Mesenchymal stem cell (in vitro differentiated cells and primary cell): ENCODE measurements around the gene SLC1A2.

Source experiments
- DNase-seq: peaks from one replicate; pipeline ENCODE4 v3.0.0-alpha.2; 2013
- H2AFZ ChIP-seq: one replicate; pipeline ENCODE4 v1.6.1; 2013; ENCODE audit warnings: low read depth, mild to moderate bottlenecking, control low read depth, inconsistent platforms, low read length, moderate library complexity
- H2AK5ac ChIP-seq: 2 replicates; pipeline ENCODE4 v1.6.1; 2013; ENCODE audit warnings: low read length, moderate library complexity, mild to moderate bottlenecking, inconsistent platforms; ENCODE audit not compliant: severe bottlenecking
- H2BK120ac ChIP-seq: one replicate; pipeline ENCODE4 v1.6.1; 2013; ENCODE audit warnings: low read depth, mild to moderate bottlenecking, inconsistent platforms, low read length, moderate library complexity
- H2BK12ac ChIP-seq, 2 experiments: one replicate each; pipeline ENCODE4 v1.6.1; 2013; ENCODE audit warnings: inconsistent platforms in 2 of 2, low read length in 2 of 2, mild to moderate bottlenecking in 2 of 2, moderate library complexity in 2 of 2, control low read depth in 1 of 2
- H2BK15ac ChIP-seq: one replicate; pipeline ENCODE4 v1.6.1; 2013; ENCODE audit warnings: mild to moderate bottlenecking, low read depth, inconsistent platforms; ENCODE audit not compliant: poor library complexity, severe bottlenecking
- H2BK5ac ChIP-seq: 2 replicates; pipeline ENCODE4 v1.6.1; 2013; ENCODE audit warnings: low read depth, mild to moderate bottlenecking, low read length, control low read depth, inconsistent platforms; ENCODE audit not compliant: poor library complexity, severe bottlenecking
- H3K14ac ChIP-seq, 2 experiments: one replicate each; pipeline ENCODE4 v1.6.1; 2013; ENCODE audit warnings: inconsistent platforms in 2 of 2, low read length in 2 of 2, control low read depth in 1 of 2, mild to moderate bottlenecking in 1 of 2, moderate library complexity in 1 of 2
- H3K18ac ChIP-seq, 2 experiments: one replicate each; pipeline ENCODE4 v1.6.1; 2013; ENCODE audit warnings: inconsistent platforms in 2 of 2, low read length in 2 of 2, control low read depth in 1 of 2, low read depth in 1 of 2, mild to moderate bottlenecking in 1 of 2
- H3K23ac ChIP-seq, 2 experiments: one replicate each; pipeline ENCODE4 v1.6.1; 2013; ENCODE audit warnings: inconsistent platforms in 2 of 2, low read length in 2 of 2, mild to moderate bottlenecking in 2 of 2, moderate library complexity in 2 of 2, control low read depth in 1 of 2
- H3K27ac ChIP-seq: 2 replicates; pipeline ENCODE4 v1.5.1; 2013; ENCODE audit warnings: mild to moderate bottlenecking, moderate library complexity, low read length, control low read depth, inconsistent platforms; ENCODE audit not compliant: poor library complexity, severe bottlenecking
- H3K27me3 ChIP-seq, 2 experiments: 2 replicates each; pipeline versions ENCODE4 v1.6.1 to v1.7.0; 2013; ENCODE audit warnings: low read length in 2 of 2, mild to moderate bottlenecking in 2 of 2, moderate library complexity in 2 of 2, control low read depth in 1 of 2, inconsistent platforms in 1 of 2; ENCODE audit not compliant: control insufficient read depth in 1 of 2, insufficient read depth in 1 of 2
- H3K36me3 ChIP-seq, 2 experiments: 2 replicates each; pipeline versions ENCODE4 v1.6.1 to v1.7.0; 2013; ENCODE audit warnings: low read length in 2 of 2, control low read depth in 1 of 2, inconsistent platforms in 1 of 2, low read depth in 1 of 2, mild to moderate bottlenecking in 1 of 2; ENCODE audit not compliant: insufficient read depth in 2 of 2, control insufficient read depth in 1 of 2
- H3K4ac ChIP-seq, 2 experiments: one replicate each; pipeline ENCODE4 v1.6.1; 2013; ENCODE audit warnings: inconsistent platforms in 2 of 2, low read length in 2 of 2, mild to moderate bottlenecking in 2 of 2, moderate library complexity in 2 of 2, control low read depth in 1 of 2, low read depth in 1 of 2
- H3K4me1 ChIP-seq: 2 replicates; pipeline ENCODE4 v1.6.1; 2013; ENCODE audit warnings: low read depth, low read length, control low read depth; ENCODE audit not compliant: control insufficient read depth, insufficient read depth
- H3K4me2 ChIP-seq: 2 replicates; pipeline ENCODE4 v1.6.1; 2013; ENCODE audit warnings: low read length, mild to moderate bottlenecking, inconsistent platforms; ENCODE audit not compliant: poor library complexity, severe bottlenecking
- H3K4me3 ChIP-seq, 2 experiments: 2 replicates each; pipeline versions ENCODE4 v1.5.1 to v1.7.0; 2013; ENCODE audit warnings: low read length in 2 of 2, mild to moderate bottlenecking in 2 of 2, control low read depth in 1 of 2, low read depth in 1 of 2; ENCODE audit not compliant: insufficient read depth in 1 of 2
- H3K79me1 ChIP-seq: replicated peaks from 2 replicates; pipeline ENCODE4 v1.6.1; 2013; ENCODE audit warnings: mild to moderate bottlenecking, control low read depth, low read length, inconsistent platforms; ENCODE audit not compliant: poor library complexity, severe bottlenecking
- H3K9ac ChIP-seq: 2 replicates; pipeline ENCODE4 v1.7.0; 2013; ENCODE audit warnings: mild to moderate bottlenecking, low read length, moderate library complexity
- H3K9me3 ChIP-seq: 2 replicates; pipeline ENCODE4 v1.7.0; 2013; ENCODE audit warnings: mild to moderate bottlenecking, low read length; ENCODE audit not compliant: control insufficient read depth
- H4K8ac ChIP-seq: one replicate; pipeline ENCODE4 v1.6.1; 2013; ENCODE audit warnings: inconsistent platforms, mild to moderate bottlenecking, low read length, moderate library complexity
- H4K91ac ChIP-seq: one replicate; pipeline ENCODE4 v1.6.1; 2013; ENCODE audit warnings: mild to moderate bottlenecking, low read length, inconsistent platforms
- WGBS: methylation state at CpG from one replicate; pipeline ENCODE4 v1.1.7; 2013; ENCODE audit warnings: mixed read lengths; 5-methylcytosine and 5-hydroxymethylcytosine counted together

Gene SLC1A2

DNA sequence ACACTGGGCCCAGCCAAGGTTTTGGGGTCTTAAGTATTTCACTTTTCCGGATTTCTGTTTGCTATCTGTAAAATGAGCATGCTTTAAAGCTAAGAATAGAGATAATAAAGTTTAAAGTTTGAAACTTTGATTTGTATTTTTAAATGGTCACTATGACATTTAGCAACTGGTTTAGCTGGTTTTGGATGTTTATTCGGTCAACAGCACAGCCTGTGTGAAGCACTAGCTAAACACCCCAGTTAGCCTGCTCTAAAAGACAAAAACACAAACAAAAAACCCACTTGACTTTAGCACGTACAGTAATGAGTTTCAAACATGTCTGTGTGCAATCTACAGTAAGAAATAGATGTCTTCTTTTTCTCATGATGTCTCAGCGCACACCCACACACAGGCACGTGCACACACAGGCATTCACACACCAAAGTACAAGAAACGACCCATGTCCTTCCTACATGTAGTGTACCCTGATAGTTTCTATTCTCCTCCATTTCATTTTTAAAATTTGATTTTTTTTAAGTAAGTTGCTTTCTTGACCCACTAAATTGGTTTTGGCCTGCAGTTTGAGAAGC, 29.4 kb downstream of the SLC1A2 start:
- Histone ChIP-seq H3K27ac (no peak overlapping the region), H3K14ac (no peak overlapping the region), H3K9me3 (no peaks in the 10 kb centered on the region), H3K4ac (no peak overlapping the region), H2BK15ac (no peak overlapping the region), H4K91ac (no peak overlapping the region), H3K18ac (no peak overlapping the region), H3K9ac (peak overlapping the region; percentile 20), H4K8ac (no peak overlapping the region), H2BK120ac (no peak overlapping the region), H3K27me3 (peaks cover 0 to 19% of the 10 kb centered on the region in 2 experiments), H3K4me1 (no peaks in the 10 kb centered on the region), H3K23ac (no peak overlapping the region), H3K36me3 (peaks cover 0 to 19% of the 10 kb centered on the region in 2 experiments), H3K4me3 (no peak overlapping the region), H3K4me2 (no peak overlapping the region), H2BK12ac (no peak overlapping the region), H2BK5ac (no peak overlapping the region), H2AFZ (no peak overlapping the region), H3K79me1 (no peaks in the 10 kb centered on the region), H2AK5ac (no peak overlapping the region)
- DNase-seq, result no peak
- WGBS, result 95% methylated on average over 6 of the region's 6 CpGs

- Histone ChIP-seq H3K79me1 (no peaks in the 10 kb centered on the region), H3K4me3 (no peak overlapping the region), H2BK12ac (no peak overlapping the region), H2BK15ac (no peak overlapping the region), H3K4me2 (no peak overlapping the region), H3K4ac (no peak overlapping the region), H2AK5ac (no peak overlapping the region), H4K91ac (no peak overlapping the region), H3K36me3 (peaks cover 0 to 18% of the 10 kb centered on the region in 2 experiments), H3K14ac (no peak overlapping the region), H3K27me3 (peaks cover 0 to 15% of the 10 kb centered on the region in 2 experiments), H3K23ac (no peak overlapping the region), H3K4me1 (no peaks in the 10 kb centered on the region), H4K8ac (no peak overlapping the region), H2AFZ (no peak overlapping the region), H3K18ac (no peak overlapping the region), H2BK5ac (no peak overlapping the region), H3K9ac (no peak overlapping the region), H3K27ac (no peak overlapping the region), H2BK120ac (no peak overlapping the region), H3K9me3 (no peaks in the 10 kb centered on the region)
- no CpG with 5 or more reads among the region's 1 CpG for WGBS
- DNase-seq, result no peak
These were observed 30.2 kb downstream of the SLC1A2 start for GRCh38 chr11:35389112-35389511.

DNA sequence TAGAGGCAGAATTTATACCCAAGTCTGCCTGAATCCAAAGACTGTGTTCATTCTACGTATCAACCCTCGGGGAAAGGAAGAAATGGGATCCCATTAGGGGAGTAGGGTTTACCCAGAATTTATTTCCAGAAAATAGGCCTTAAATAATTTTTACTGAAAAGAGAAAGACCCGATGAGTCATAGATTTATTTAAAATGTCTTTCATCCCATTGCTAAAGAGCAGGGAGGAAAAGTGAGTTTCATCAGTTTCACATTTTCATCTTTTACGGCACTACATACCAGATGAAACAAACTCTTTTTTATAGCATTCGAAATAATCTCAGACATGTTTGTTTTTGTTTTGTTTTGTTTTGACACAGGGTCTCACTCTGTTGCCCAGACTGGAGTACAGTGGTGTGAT, 31.3 kb downstream of the SLC1A2 start:
- H2AK5ac ChIP-seq, result no peak overlapping the region
- no peak overlapping the region for H3K14ac ChIP-seq
- no peak overlapping the region for H2BK15ac ChIP-seq
- peak overlapping the region; percentile 46 for H3K9ac ChIP-seq
- H2BK12ac ChIP-seq, result no peak overlapping the region
- H3K4me2 ChIP-seq, result no peak overlapping the region
- H3K27ac ChIP-seq, result no peak overlapping the region
- DNase-seq, result no peak
- no peak overlapping the region for H3K18ac ChIP-seq
- no peak overlapping the region for H2BK5ac ChIP-seq
- no peak overlapping the region for H4K91ac ChIP-seq
- no peak overlapping the region for H3K23ac ChIP-seq
- no peak overlapping the region for H2BK120ac ChIP-seq
- H2AFZ ChIP-seq, result no peak overlapping the region
- no peak overlapping the region for H4K8ac ChIP-seq
- no peaks in the 10 kb centered on the region for H3K9me3 ChIP-seq
- peaks cover 0 to 17% of the 10 kb centered on the region in 2 experiments for H3K36me3 ChIP-seq
- H3K4me1 ChIP-seq, result no peaks in the 10 kb centered on the region
- WGBS, result 100% methylated on average over 2 of the region's 5 CpGs
- no peak overlapping the region for H3K4ac ChIP-seq
- H3K27me3 ChIP-seq, result peaks cover 0 to 7% of the 10 kb centered on the region in 2 experiments
- no peak overlapping the region for H3K4me3 ChIP-seq
- no peaks in the 10 kb centered on the region for H3K79me1 ChIP-seq

DNA sequence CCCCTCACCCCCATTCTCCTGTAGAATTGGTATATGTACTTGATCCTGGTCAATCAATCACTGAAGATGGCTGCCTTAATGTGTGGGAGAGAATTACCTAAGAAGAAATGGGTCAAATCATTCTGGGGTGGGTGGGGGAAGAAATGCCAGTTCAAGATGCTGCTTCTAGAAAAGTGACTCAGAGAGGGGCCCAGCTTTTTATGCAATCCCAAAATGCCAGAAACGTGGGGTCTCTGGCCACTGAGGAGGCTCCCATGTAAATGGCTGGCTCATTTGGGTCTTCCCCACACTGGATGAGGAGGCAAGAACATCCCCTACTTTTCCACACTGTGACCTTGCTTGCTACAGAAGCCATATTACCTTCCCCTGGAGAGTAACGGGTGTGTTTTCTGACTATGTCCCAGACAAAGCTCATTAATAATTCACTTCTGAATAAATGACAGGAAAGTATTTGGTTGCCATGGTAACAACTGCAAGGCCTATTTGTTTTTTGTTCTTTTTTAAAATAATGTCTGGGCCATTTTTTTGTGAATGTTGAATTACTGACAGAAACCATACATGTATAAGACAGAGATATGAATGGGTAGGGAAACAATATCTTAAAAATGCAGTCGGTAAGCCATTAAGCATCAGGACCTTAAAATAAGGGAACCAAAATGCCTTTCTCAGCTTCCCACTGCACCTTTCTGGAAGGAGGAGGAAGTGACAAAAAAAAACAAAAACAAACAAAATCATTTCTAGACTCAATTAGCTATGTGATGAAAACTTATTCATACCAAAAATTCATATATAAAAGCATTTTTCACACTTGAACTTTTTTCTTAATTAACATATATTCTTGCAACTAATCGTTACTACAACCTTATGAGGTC, 32.0 kb downstream of the SLC1A2 start:
- H3K36me3 ChIP-seq, result peaks cover 0 to 14% of the 10 kb centered on the region in 2 experiments
- no peak overlapping the region for H4K8ac ChIP-seq
- H3K4ac ChIP-seq, result no peak overlapping the region
- H2BK15ac ChIP-seq, result no peak overlapping the region
- no peak overlapping the region for H2AFZ ChIP-seq
- H4K91ac ChIP-seq, result no peak overlapping the region
- H3K4me3 ChIP-seq, result no peak overlapping the region
- H2AK5ac ChIP-seq, result no peak overlapping the region
- no peaks in the 10 kb centered on the region for H3K27me3 ChIP-seq
- no peak overlapping the region for H2BK12ac ChIP-seq
- H3K9me3 ChIP-seq, result no peaks in the 10 kb centered on the region
- no peak overlapping the region for H3K4me2 ChIP-seq
- H3K14ac ChIP-seq, result no peak overlapping the region
- WGBS, result 75% methylated on average over 2 of the region's 4 CpGs
- H3K27ac ChIP-seq, result no peak overlapping the region
- H2BK5ac ChIP-seq, result no peak overlapping the region
- no peak overlapping the region for H3K23ac ChIP-seq
- H3K79me1 ChIP-seq, result no peaks in the 10 kb centered on the region
- H3K9ac ChIP-seq, result peak overlapping the region; percentile 46
- no peak overlapping the region for H2BK120ac ChIP-seq
- DNase-seq, result no peak
- H3K4me1 ChIP-seq, result no peaks in the 10 kb centered on the region
- no peak overlapping the region for H3K18ac ChIP-seq
